Keratinocyte (primary cell): ENCODE results near the gene LAP3.

Experiments used
- EZH2 ChIP-seq: IDR thresholded peaks from one replicate; pipeline ENCODE4 v1.6.1; 2012; ENCODE audit warnings: inconsistent platforms, mild to moderate bottlenecking, low read length, moderate library complexity
- TF ChIP-seq, protein P1 (sequence below), 3 experiments: IDR thresholded peaks in 1 of 3; conservative IDR thresholded peaks in 1 of 3; optimal IDR thresholded peaks in 1 of 3; 2 replicates in 2 of 3; 3 replicates in 1 of 3; pipeline versions ENCODE3 to v1.5.1; 2011; ENCODE audit warnings: low read length in 3 of 3, mild to moderate bottlenecking in 3 of 3, moderate library complexity in 2 of 3, control low read depth in 1 of 3, inconsistent platforms in 1 of 3; ENCODE audit not compliant: insufficient read depth in 2 of 3; ENCODE audit errors: extremely low read depth in 1 of 3

DNA sequence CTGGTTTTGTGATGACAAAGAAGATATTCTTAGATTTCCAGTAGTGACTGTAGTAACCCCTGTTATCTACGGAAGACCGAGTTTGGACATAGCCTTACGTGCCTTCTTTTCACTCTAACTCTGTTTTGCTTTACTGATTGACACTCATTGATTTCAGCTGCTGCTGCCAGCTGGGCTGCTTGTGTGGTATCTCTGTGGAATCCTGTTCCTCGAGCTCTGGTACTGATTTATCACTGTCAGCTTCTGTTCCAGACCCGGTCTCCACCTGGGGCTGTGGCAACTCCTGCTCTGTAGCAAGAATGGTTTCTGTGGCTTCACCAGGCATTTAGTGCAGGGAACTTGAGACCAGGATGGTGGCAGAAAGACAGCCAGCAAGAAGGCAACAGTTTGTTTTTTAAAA, 24.6 kb upstream of the LAP3 start:
- TF ChIP-seq, protein P1, sequence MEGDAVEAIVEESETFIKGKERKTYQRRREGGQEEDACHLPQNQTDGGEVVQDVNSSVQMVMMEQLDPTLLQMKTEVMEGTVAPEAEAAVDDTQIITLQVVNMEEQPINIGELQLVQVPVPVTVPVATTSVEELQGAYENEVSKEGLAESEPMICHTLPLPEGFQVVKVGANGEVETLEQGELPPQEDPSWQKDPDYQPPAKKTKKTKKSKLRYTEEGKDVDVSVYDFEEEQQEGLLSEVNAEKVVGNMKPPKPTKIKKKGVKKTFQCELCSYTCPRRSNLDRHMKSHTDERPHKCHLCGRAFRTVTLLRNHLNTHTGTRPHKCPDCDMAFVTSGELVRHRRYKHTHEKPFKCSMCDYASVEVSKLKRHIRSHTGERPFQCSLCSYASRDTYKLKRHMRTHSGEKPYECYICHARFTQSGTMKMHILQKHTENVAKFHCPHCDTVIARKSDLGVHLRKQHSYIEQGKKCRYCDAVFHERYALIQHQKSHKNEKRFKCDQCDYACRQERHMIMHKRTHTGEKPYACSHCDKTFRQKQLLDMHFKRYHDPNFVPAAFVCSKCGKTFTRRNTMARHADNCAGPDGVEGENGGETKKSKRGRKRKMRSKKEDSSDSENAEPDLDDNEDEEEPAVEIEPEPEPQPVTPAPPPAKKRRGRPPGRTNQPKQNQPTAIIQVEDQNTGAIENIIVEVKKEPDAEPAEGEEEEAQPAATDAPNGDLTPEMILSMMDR (optimal IDR thresholded peaks at IDR 0.05 in 1 of 3, IDR thresholded peaks at IDR 0.05 in 1 of 3, conservative IDR thresholded peaks at IDR 0.05 in 1 of 3; ENCODE audit: extremely low read depth in 1 of 3, insufficient read depth in 2 of 3, low read length in 3 of 3): no peak
- no peak for TF ChIP-seq EZH2
